ENCODE data around the gene ARHGAP26. TPM values are rescaled to one million over a fixed set of nuclear protein-coding genes. Genes with fewer than 3 reads are reported as not detected.

ARHGAP26 gene
- polyA plus RNA-seq, 1 donor (not counting 4 experiments of a cell fraction or from before 2014, with no cell fraction given): 3.9 TPM

- Histone ChIP-seq H3K27ac (ENCODE audit: control insufficient read depth, insufficient read depth, low read length) (no peak overlapping the region), H3K36me3 (ENCODE audit: control insufficient read depth in 2 of 2, extremely low read depth in 1 of 2, insufficient read depth in 2 of 2, low read length in 2 of 2) (no peaks in the 10 kb centered on the region), H3K79me2 (ENCODE audit: control insufficient read depth, insufficient read depth, low read length) (no peaks in the 10 kb centered on the region), H4K20me1 (ENCODE audit: control insufficient read depth, extremely low read depth, insufficient read depth, low read length) (no peaks in the 10 kb centered on the region), H3K9ac (ENCODE audit: control insufficient read depth, extremely low read depth, insufficient read depth, low read length) (no peak overlapping the region), H3K4me1 (ENCODE audit: control insufficient read depth, extremely low read depth, insufficient read depth, low read length) (peaks cover 18% of the 10 kb centered on the region), H3K27me3 (ENCODE audit: control insufficient read depth, extremely low read depth, insufficient read depth, low read length) (no peaks in the 10 kb centered on the region), H3K9me1 (ENCODE audit: control insufficient read depth, extremely low read depth, insufficient read depth, low read length) (peaks cover 2% of the 10 kb centered on the region), H3K4me3 (ENCODE audit: control insufficient read depth in 2 of 3, extremely low read depth in 1 of 3, insufficient read depth in 2 of 3, low read depth in 1 of 3, low read length in 3 of 3) (no peak overlapping the region), H3K9me3 (ENCODE audit: control insufficient read depth, low read depth, low read length) (no peaks in the 10 kb centered on the region), H2AFZ (ENCODE audit: control insufficient read depth, low read length) (no peak overlapping the region), H3K4me2 (ENCODE audit: control insufficient read depth, extremely low read depth, insufficient read depth, low read depth, low read length) (no peak overlapping the region)
- no peak for DNase-seq (ENCODE audit: low read depth, low spot score)
- TF ChIP-seq, protein P1, sequence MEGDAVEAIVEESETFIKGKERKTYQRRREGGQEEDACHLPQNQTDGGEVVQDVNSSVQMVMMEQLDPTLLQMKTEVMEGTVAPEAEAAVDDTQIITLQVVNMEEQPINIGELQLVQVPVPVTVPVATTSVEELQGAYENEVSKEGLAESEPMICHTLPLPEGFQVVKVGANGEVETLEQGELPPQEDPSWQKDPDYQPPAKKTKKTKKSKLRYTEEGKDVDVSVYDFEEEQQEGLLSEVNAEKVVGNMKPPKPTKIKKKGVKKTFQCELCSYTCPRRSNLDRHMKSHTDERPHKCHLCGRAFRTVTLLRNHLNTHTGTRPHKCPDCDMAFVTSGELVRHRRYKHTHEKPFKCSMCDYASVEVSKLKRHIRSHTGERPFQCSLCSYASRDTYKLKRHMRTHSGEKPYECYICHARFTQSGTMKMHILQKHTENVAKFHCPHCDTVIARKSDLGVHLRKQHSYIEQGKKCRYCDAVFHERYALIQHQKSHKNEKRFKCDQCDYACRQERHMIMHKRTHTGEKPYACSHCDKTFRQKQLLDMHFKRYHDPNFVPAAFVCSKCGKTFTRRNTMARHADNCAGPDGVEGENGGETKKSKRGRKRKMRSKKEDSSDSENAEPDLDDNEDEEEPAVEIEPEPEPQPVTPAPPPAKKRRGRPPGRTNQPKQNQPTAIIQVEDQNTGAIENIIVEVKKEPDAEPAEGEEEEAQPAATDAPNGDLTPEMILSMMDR (optimal IDR thresholded peaks at IDR 0.05 in 1 of 3, IDR thresholded peaks at IDR 0.05 in 1 of 3, conservative IDR thresholded peaks at IDR 0.05 in 1 of 3; ENCODE audit: extremely low read depth in 1 of 3, insufficient read depth in 2 of 3, low read length in 3 of 3): peak; percentile 69 to 81 (median 70)
- TF ChIP-seq EZH2 (IDR thresholded peaks at IDR 0.05; ENCODE audit: low read length): no peak
- FAIRE-seq: peak; percentile 96
- dilution Hi-C loops (cut with MboI; ENCODE audit: extremely low pct_ligation_motif_present, low sequenced_read_pairs): no loop called here
Measured at GRCh38 chr5:142866563-142867275, 96.5 kb downstream of the ARHGAP26 start.

GRCh38 chr5:142869886-142870285 lies 99.7 kb downstream of the ARHGAP26 start:
- no peaks in the 10 kb centered on the region for H3K36me3 ChIP-seq (ENCODE audit: control insufficient read depth in 2 of 2, extremely low read depth in 1 of 2, insufficient read depth in 2 of 2, low read length in 2 of 2)
- H3K9me3 ChIP-seq (ENCODE audit: control insufficient read depth, low read depth, low read length): no peaks in the 10 kb centered on the region
- H3K79me2 ChIP-seq (ENCODE audit: control insufficient read depth, insufficient read depth, low read length): no peaks in the 10 kb centered on the region
- H3K9ac ChIP-seq (ENCODE audit: control insufficient read depth, extremely low read depth, insufficient read depth, low read length): no peak overlapping the region
- TF ChIP-seq EZH2 (IDR thresholded peaks at IDR 0.05; ENCODE audit: low read length): no peak
- TF ChIP-seq, protein P1 (optimal IDR thresholded peaks at IDR 0.05 in 1 of 3, IDR thresholded peaks at IDR 0.05 in 1 of 3, conservative IDR thresholded peaks at IDR 0.05 in 1 of 3; ENCODE audit: extremely low read depth in 1 of 3, insufficient read depth in 2 of 3, low read length in 3 of 3): no peak
- H4K20me1 ChIP-seq (ENCODE audit: control insufficient read depth, extremely low read depth, insufficient read depth, low read length): no peaks in the 10 kb centered on the region
- peaks cover 2% of the 10 kb centered on the region for H3K9me1 ChIP-seq (ENCODE audit: control insufficient read depth, extremely low read depth, insufficient read depth, low read length)
- dilution Hi-C loops (cut with MboI; ENCODE audit: extremely low pct_ligation_motif_present, low sequenced_read_pairs): loop anchor here (10.0 kb wide), 1 partner anchor 145 kb away; no protein-coding TSS in a partner anchor
- no peak overlapping the region for H3K4me2 ChIP-seq (ENCODE audit: control insufficient read depth, extremely low read depth, insufficient read depth, low read depth, low read length)
- peaks cover 37% of the 10 kb centered on the region for H3K4me1 ChIP-seq (ENCODE audit: control insufficient read depth, extremely low read depth, insufficient read depth, low read length)
- DNase-seq (ENCODE audit: low read depth, low spot score) (no peak), FAIRE-seq (no peak)
- H3K27me3 ChIP-seq (ENCODE audit: control insufficient read depth, extremely low read depth, insufficient read depth, low read length): no peaks in the 10 kb centered on the region
- H3K27ac ChIP-seq (ENCODE audit: control insufficient read depth, insufficient read depth, low read length): no peak overlapping the region
- no peak overlapping the region for H3K4me3 ChIP-seq (ENCODE audit: control insufficient read depth in 2 of 3, extremely low read depth in 1 of 3, insufficient read depth in 2 of 3, low read depth in 1 of 3, low read length in 3 of 3)
- no peak overlapping the region for H2AFZ ChIP-seq (ENCODE audit: control insufficient read depth, low read length)

All from keratinocyte (primary cell).